GM20000 (cell line): ENCODE results near the gene STEEP1.
"Not testable (repeated sequence)": the region's sequence is repeated elsewhere in the genome, so short reads cannot be mapped to it uniquely, and the experiment has no call there.

Source experiments
- DNase-seq: peaks from one replicate; pipeline ENCODE4 v3.0.0; 2012; ENCODE audit warnings: low spot score
- CTCF ChIP-seq: IDR thresholded peaks from 2 replicates; pipeline ENCODE4 v1.5.1; 2012; ENCODE audit warnings: mild to moderate bottlenecking, control low read depth; ENCODE audit errors: extremely low read depth, missing control alignments

The STEEP1 gene

GRCh38 chrX:119503484-119503861 lies 61.7 kb downstream of the STEEP1 start:
- no peak for TF ChIP-seq CTCF
- no peak for DNase-seq

GRCh38 chrX:119502727-119503483 lies 62.3 kb downstream of the STEEP1 start:
- no peak for TF ChIP-seq CTCF
- no peak for DNase-seq

- DNase-seq = no peak
- TF ChIP-seq CTCF = no peak
Measured at GRCh38 chrX:119501511-119502148, 63.6 kb downstream of the STEEP1 start.

- no peak for TF ChIP-seq CTCF
Measured at GRCh38 chrX:119500061-119500800, 65.0 kb downstream of the STEEP1 start.

GRCh38 chrX:119497185-119497584 lies 68.0 kb downstream of the STEEP1 start:
- no peak for TF ChIP-seq CTCF

More at GRCh38 chrX:119500061-119500800, 65.0 kb downstream of the STEEP1 start:
- no peak for DNase-seq

GRCh38 chrX:119495734-119496726 lies 69.2 kb downstream of the STEEP1 start:
- TF ChIP-seq CTCF = no peak

More at GRCh38 chrX:119497185-119497584, 68.0 kb downstream of the STEEP1 start:
- DNase-seq = no peak

GRCh38 chrX:119493851-119494495 lies 71.2 kb downstream of the STEEP1 start:
- DNase-seq = not testable (repeated sequence)

More at GRCh38 chrX:119495734-119496726, 69.2 kb downstream of the STEEP1 start:
- no peak for DNase-seq
